SU-DHL-6 (cell line): ENCODE data around the gene MSH3.

Source experiments
- CTCF ChIP-seq: fragments of 200-600 bp; sonication (generic); IDR thresholded peaks from one replicate; pipeline ENCODE4 v1.5.1; 2017; ENCODE audit warnings: antibody characterized with exemption, mild to moderate bottlenecking, low read length, moderate library complexity; ENCODE audit not compliant: insufficient read depth, poor library complexity, severe bottlenecking
- EZH2phosphoT487 ChIP-seq: fragments of 200-600 bp; sonication (generic), shearing (Covaris generic); conservative IDR thresholded peaks from 2 replicates; pipeline ENCODE4 v1.6.1; 2018; ENCODE audit warnings: mild to moderate bottlenecking, antibody characterized with exemption, low read length, moderate library complexity, mixed read lengths

- no peak for TF ChIP-seq EZH2phosphoT487
- TF ChIP-seq CTCF, result no peak
Measured at GRCh38 chr5:80655231-80655774, 851 bp downstream of the MSH3 start.
